H9 (cell line): ENCODE data around the gene PDCD7. TPM values are rescaled to one million over a fixed set of nuclear protein-coding genes. Genes with fewer than 3 reads are reported as not detected.

Experiments used
- DNase-seq: peaks from one replicate; pipeline ENCODE4 v3.0.0-alpha.2; 2017
- H2AFZ ChIP-seq: one replicate; pipeline ENCODE4 v1.6.1; 2013; ENCODE audit warnings: mild to moderate bottlenecking, low read length, control low read depth, moderate library complexity
- H2AK5ac ChIP-seq: 2 replicates; pipeline ENCODE4 v1.6.1; 2013; ENCODE audit warnings: low read length, control low read depth, mixed read lengths; ENCODE audit not compliant: insufficient read length
- H2BK120ac ChIP-seq: one replicate; pipeline ENCODE4 v1.6.1; 2013; ENCODE audit warnings: low read depth, mild to moderate bottlenecking, low read length, control low read depth, inconsistent platforms; ENCODE audit not compliant: poor library complexity, severe bottlenecking
- H2BK12ac ChIP-seq: 2 replicates; pipeline ENCODE4 v1.6.1; 2013; ENCODE audit warnings: low read length, control low read depth, mixed read lengths, low read depth; ENCODE audit not compliant: insufficient read length
- H2BK15ac ChIP-seq: 2 replicates; pipeline ENCODE4 v1.6.1; 2013; ENCODE audit warnings: low read depth, low read length, control low read depth
- H2BK20ac ChIP-seq: one replicate; pipeline ENCODE4 v1.6.1; 2013; ENCODE audit warnings: low read depth, mild to moderate bottlenecking, low read length, control low read depth, inconsistent platforms; ENCODE audit not compliant: poor library complexity, severe bottlenecking
- H2BK5ac ChIP-seq: 2 replicates; pipeline ENCODE4 v1.6.1; 2013; ENCODE audit warnings: low read length, control low read depth, mixed read lengths; ENCODE audit not compliant: insufficient read length
- H3K14ac ChIP-seq: 2 replicates; pipeline ENCODE4 v1.6.1; 2013; ENCODE audit warnings: low read length, control low read depth; ENCODE audit not compliant: insufficient read depth
- H3K18ac ChIP-seq: 2 replicates; pipeline ENCODE4 v1.6.1; 2013; ENCODE audit warnings: low read depth, mild to moderate bottlenecking, mixed read lengths, low read length, control low read depth; ENCODE audit not compliant: insufficient read length
- H3K23ac ChIP-seq: 2 replicates; pipeline ENCODE4 v1.6.1; 2013; ENCODE audit warnings: low read length, control low read depth, mixed read lengths, low read depth; ENCODE audit not compliant: insufficient read length
- H3K23me2 ChIP-seq: 2 replicates; pipeline ENCODE4 v1.6.1; 2013; ENCODE audit warnings: low read depth, mild to moderate bottlenecking, mixed read lengths, low read length, control low read depth; ENCODE audit not compliant: insufficient read length, poor library complexity, severe bottlenecking
- H3K27ac ChIP-seq: 2 replicates; pipeline ENCODE4 v1.5.1; 2013; ENCODE audit warnings: low read length, control low read depth, mixed read lengths, low read depth; ENCODE audit not compliant: insufficient read length
- H3K27me3 ChIP-seq: 2 replicates; pipeline ENCODE4 v1.6.1; 2013; ENCODE audit warnings: low read length, control low read depth, inconsistent platforms; ENCODE audit not compliant: insufficient read depth
- H3K4ac ChIP-seq: 2 replicates; pipeline ENCODE4 v1.6.1; 2013; ENCODE audit warnings: low read depth, mild to moderate bottlenecking, control low read depth, inconsistent platforms, low read length, moderate library complexity
- H3K4me1 ChIP-seq: 2 replicates; pipeline ENCODE4 v1.6.1; 2013; ENCODE audit warnings: low read length, control low read depth, inconsistent platforms; ENCODE audit not compliant: insufficient read depth
- H3K4me2 ChIP-seq: 2 replicates; pipeline ENCODE4 v1.6.1; 2013; ENCODE audit warnings: low read length, control low read depth, mixed read lengths; ENCODE audit not compliant: insufficient read length, insufficient read depth
- H3K56ac ChIP-seq: 2 replicates; pipeline ENCODE4 v1.6.1; 2013; ENCODE audit warnings: low read depth, mild to moderate bottlenecking, mixed read lengths, low read length, control low read depth; ENCODE audit not compliant: insufficient read length
- H3K79me1 ChIP-seq: 2 replicates; pipeline ENCODE4 v1.6.1; 2013; ENCODE audit warnings: low read depth, mild to moderate bottlenecking, moderate library complexity, low read length, control low read depth, inconsistent platforms; ENCODE audit not compliant: insufficient read depth, poor library complexity, severe bottlenecking
- H3K79me2 ChIP-seq: 2 replicates; pipeline ENCODE4 v1.6.1; 2013; ENCODE audit warnings: low read length, control low read depth, inconsistent platforms; ENCODE audit not compliant: insufficient read depth
- H3K9ac ChIP-seq: 2 replicates; pipeline ENCODE4 v1.6.1; 2013; ENCODE audit warnings: low read length, control low read depth, mixed read lengths; ENCODE audit not compliant: insufficient read length; ENCODE audit errors: extremely low read depth
- H3K9me3 ChIP-seq: one replicate; pipeline ENCODE4 v1.6.1; 2013; ENCODE audit warnings: low read depth, low read length, inconsistent platforms; ENCODE audit not compliant: control insufficient read depth
- H3T11ph ChIP-seq: one replicate; pipeline ENCODE4 v1.6.1; 2013; ENCODE audit warnings: mild to moderate bottlenecking, low read length, control low read depth, inconsistent platforms
- H4K20me1 ChIP-seq: one replicate; pipeline ENCODE4 v1.6.1; 2013; ENCODE audit not compliant: control insufficient read depth, insufficient read length, insufficient read depth
- H4K5ac ChIP-seq: 2 replicates; pipeline ENCODE4 v1.6.1; 2013; ENCODE audit warnings: low read depth, mild to moderate bottlenecking, mixed read lengths, low read length, control low read depth; ENCODE audit not compliant: insufficient read length
- H4K8ac ChIP-seq: replicated peaks from 2 replicates; pipeline ENCODE4 v1.6.1; 2013; ENCODE audit warnings: low read length, control low read depth, mixed read lengths, low read depth; ENCODE audit not compliant: insufficient read length
- H4K91ac ChIP-seq: 2 replicates; pipeline ENCODE4 v1.6.1; 2013; ENCODE audit warnings: low read depth, mild to moderate bottlenecking, moderate library complexity, mixed read lengths, low read length, control low read depth; ENCODE audit not compliant: insufficient read length
- H3K27ac Mint-ChIP-seq, 3 experiments: 2 replicates in 2 of 3; 3 replicates in 1 of 3; pipeline ENCODE4 v1.8.0; 2020 to 2021; ENCODE audit warnings: mixed read lengths in 3 of 3, mild to moderate bottlenecking in 1 of 3, moderate library complexity in 1 of 3
- H3K27me3 Mint-ChIP-seq: 2 replicates; pipeline ENCODE4 v1.8.0; 2021; ENCODE audit warnings: low read depth, mild to moderate bottlenecking, moderate library complexity, mixed read lengths
- H3K36me3 Mint-ChIP-seq, 3 experiments: 2 replicates in 2 of 3; 3 replicates in 1 of 3; pipeline ENCODE4 v1.8.0; 2020 to 2021; ENCODE audit warnings: low read depth in 3 of 3, mixed read lengths in 3 of 3; ENCODE audit not compliant: insufficient read depth in 1 of 3
- H3K4me1 Mint-ChIP-seq, 2 experiments: 2 replicates each; pipeline ENCODE4 v1.8.0; 2020; ENCODE audit warnings: mixed read lengths in 2 of 2
- H3K4me3 Mint-ChIP-seq, 2 experiments: 2 replicates in 1 of 2; 3 replicates in 1 of 2; pipeline ENCODE4 v1.8.0; 2020 to 2021; ENCODE audit warnings: mild to moderate bottlenecking in 2 of 2, mixed read lengths in 2 of 2, moderate library complexity in 1 of 2
- H3K9me3 Mint-ChIP-seq, 2 experiments: 2 replicates in 1 of 2; 3 replicates in 1 of 2; pipeline ENCODE4 v1.8.0; 2020; ENCODE audit warnings: mild to moderate bottlenecking in 2 of 2, mixed read lengths in 2 of 2, moderate library complexity in 1 of 2
- CTCF ChIP-seq: fragments of 200-600 bp; sonication (generic); conservative IDR thresholded peaks from 3 replicates; pipeline ENCODE4 v1.8.0; 2021; ENCODE audit warnings: antibody characterized with exemption, mild to moderate bottlenecking
- WGBS: extraction: QIAGEN DNeasy Blood & Tissue Kit; methylation state at CpG from one replicate; pipeline ENCODE4 v1.1.7; 2013; ENCODE audit warnings: missing lambda C conversion rate, low lambda C conversion rate, mixed read lengths; ENCODE audit not compliant: insufficient read length; ENCODE audit errors: extremely low coverage; 5-methylcytosine and 5-hydroxymethylcytosine counted together
- total RNA-seq: library from RNA; stranded (reverse); gene quantifications from 2 replicates; pipeline ENCODE4 v1.2.1, GENCODE V29; 2021

Gene PDCD7
- total RNA-seq, 1 experiment from 2014 or later, result 35.2 TPM

GRCh38 chr15:65082303-65082953 lies 51.2 kb downstream of the PDCD7 start:
- Histone ChIP-seq H4K91ac (no peak overlapping the region), H2AFZ (no peak overlapping the region), H4K20me1 (no peaks in the 10 kb centered on the region), H3K23ac (no peak overlapping the region), H3K4ac (no peak overlapping the region), H3K9me3 (no peaks in the 10 kb centered on the region), H2BK120ac (no peak overlapping the region), H3K27ac (no peak overlapping the region), H3K18ac (peak overlapping the region; percentile 11), H3K79me1 (no peaks in the 10 kb centered on the region), H2AK5ac (no peak overlapping the region), H2BK20ac (no peak overlapping the region), H3K9ac (no peak overlapping the region), H2BK12ac (no peak overlapping the region), H3K27me3 (no peaks in the 10 kb centered on the region), H2BK5ac (no peak overlapping the region), H3K4me1 (peaks cover 16% of the 10 kb centered on the region; the same call in 1 of the 2 replicates), H4K5ac (no peak overlapping the region), H2BK15ac (no peak overlapping the region), H3K4me2 (peak overlapping the region; percentile 32), H3K56ac (no peak overlapping the region), H3K23me2 (no peaks in the 10 kb centered on the region), H4K8ac (no peak overlapping the region), H3K79me2 (no peaks in the 10 kb centered on the region), H3K14ac (peak overlapping the region; percentile 12; the same call in 1 of the 2 replicates), H3T11ph (no peak overlapping the region)
- no CpG with 5 or more reads among the region's 7 CpGs for WGBS
- DNase-seq, result peak; percentile 70
- no peak for TF ChIP-seq CTCF
- H3K4me1 Mint-ChIP-seq, result peaks cover 52 to 59% of the 10 kb centered on the region in 2 experiments
- peak overlapping the region in 1 of 2 experiments; percentile 66; a peak in 4 of 5 replicates for H3K4me3 Mint-ChIP-seq
- peaks cover 36% of the 10 kb centered on the region for H3K27me3 Mint-ChIP-seq
- peak overlapping the region; percentile 2 to 74 (median 14); a peak in 4 of 7 replicates for H3K27ac Mint-ChIP-seq
- H3K36me3 Mint-ChIP-seq, result no peaks in the 10 kb centered on the region
- no peaks in the 10 kb centered on the region; a peak in 2 of 5 replicates for H3K9me3 Mint-ChIP-seq
